SK-N-SH (cell line): ENCODE measurements around the gene PSMC5.

Source experiments
- CTCF ChIP-seq: fragments of 200-600 bp; sonication (generic); IDR thresholded peaks from 2 replicates; pipeline ENCODE4 v1.6.1; 2017; ENCODE audit warnings: antibody characterized with exemption, mild to moderate bottlenecking, moderate library complexity
- EP300 ChIP-seq, 2 experiments: IDR thresholded peaks; 2 replicates each; pipeline versions ENCODE4 v1.4.0 to v1.6.1; 2012; ENCODE audit warnings: borderline replicate concordance in 1 of 2, low read depth in 1 of 2, low read length in 1 of 2
- FOXJ3 ChIP-seq: sonication (generic); formaldehyde crosslinking; IDR thresholded peaks from 2 replicates; pipeline ENCODE4 v1.5.1; 2020; ENCODE audit warnings: mild to moderate bottlenecking, missing genetic modification reagents
- FOXM1 ChIP-seq: IDR thresholded peaks from 2 replicates; pipeline ENCODE4 v1.4.0; 2012; ENCODE audit warnings: low read depth, mild to moderate bottlenecking
- GABPA ChIP-seq: IDR thresholded peaks from 2 replicates; pipeline ENCODE4 v1.4.0; 2012; ENCODE audit warnings: low read depth, mild to moderate bottlenecking
- MAX ChIP-seq: IDR thresholded peaks from 2 replicates; pipeline ENCODE4 v1.4.0; 2012; ENCODE audit warnings: low read depth
- NRF1 ChIP-seq: IDR thresholded peaks from 2 replicates; pipeline ENCODE4 v1.6.1; 2012; ENCODE audit warnings: low read depth, mild to moderate bottlenecking, low read length
- POLR2AphosphoS5 ChIP-seq: IDR thresholded peaks from 2 replicates; pipeline ENCODE4 v1.6.1; 2012; ENCODE audit warnings: low read depth, low read length
- SIN3A ChIP-seq: IDR thresholded peaks from 2 replicates; pipeline ENCODE4 v1.6.1; 2012; ENCODE audit warnings: low read depth, mild to moderate bottlenecking, low read length, moderate library complexity, borderline replicate concordance
- TAF1 ChIP-seq: IDR thresholded peaks from 2 replicates; pipeline ENCODE4 v1.6.1; 2012; ENCODE audit warnings: low read depth, mild to moderate bottlenecking, low read length, moderate library complexity, borderline replicate concordance

- TF ChIP-seq SIN3A (no peak), CTCF (no peak), POLR2AphosphoS5 (no peak), NRF1 (no peak), FOXM1 (no peak), TAF1 (no peak), EP300 (IDR thresholded peaks at IDR 0.05; ENCODE audit: borderline replicate concordance in 1 of 2, low read depth in 1 of 2, low read length in 1 of 2) (no peak), GABPA (no peak), MAX (no peak), FOXJ3 (CRISPR knock-in tag) (no peak)
Observed at GRCh38 chr17:63780507-63780906, 46.7 kb upstream of the PSMC5 start.
